Midbrain (tissue), 1 donor: ENCODE measurements around the gene IFT20.
"Not testable (repeated sequence)": the region's sequence is repeated elsewhere in the genome, so short reads cannot be mapped to it uniquely, and the experiment has no call there.

Experiments
- DNase-seq: peaks from one replicate; lab custom pipeline; 2025; lab: John Stamatoyannopoulos, UW

Gene IFT20

DNA sequence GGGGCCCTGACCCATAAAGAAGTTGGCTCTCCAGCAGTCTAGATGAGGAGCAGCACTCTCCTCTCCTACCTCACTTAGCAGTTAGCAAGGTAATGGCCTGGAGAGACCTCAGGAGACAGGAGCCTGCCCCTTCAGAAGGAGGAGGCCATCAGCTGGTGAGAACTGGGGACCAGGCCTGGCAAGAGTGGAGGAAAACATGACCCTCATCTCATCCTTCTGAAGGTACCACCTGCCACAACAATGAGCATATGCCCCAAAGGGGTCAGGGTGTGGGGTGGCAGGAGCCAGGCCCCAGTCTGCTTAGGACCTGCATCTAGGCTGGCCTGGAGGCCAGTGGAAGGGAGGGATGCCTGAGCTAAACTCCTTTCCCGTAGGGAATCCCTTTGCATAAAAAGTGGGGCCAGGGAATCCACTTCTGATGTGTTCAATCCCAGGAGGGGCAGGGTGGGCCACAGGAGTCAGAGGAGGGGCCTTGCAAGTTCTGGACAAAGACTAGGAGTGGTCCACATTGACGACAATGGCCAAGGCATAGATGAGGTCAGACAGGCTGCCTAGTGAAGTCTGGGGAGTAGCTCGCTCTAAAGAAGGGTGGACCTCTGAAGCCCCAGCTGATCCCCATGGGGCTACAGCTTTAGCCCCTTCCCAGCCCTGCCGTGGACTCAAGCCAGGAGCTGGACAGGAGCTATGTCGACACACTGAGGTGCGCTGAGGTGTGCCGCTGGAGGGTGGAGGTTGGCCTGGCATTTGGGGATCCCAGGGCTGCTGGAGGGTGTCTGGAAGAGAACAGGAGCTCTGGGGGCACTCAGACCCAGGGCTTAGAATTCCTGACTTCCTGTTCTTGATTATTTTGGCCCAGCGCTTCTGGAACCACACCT, 28.7 kb upstream of the IFT20 start:
- DNase-seq: no peak

GRCh38 chr17:28363186-28363585, 27.9 kb upstream of the IFT20 start:
- DNase-seq: no peak

DNA sequence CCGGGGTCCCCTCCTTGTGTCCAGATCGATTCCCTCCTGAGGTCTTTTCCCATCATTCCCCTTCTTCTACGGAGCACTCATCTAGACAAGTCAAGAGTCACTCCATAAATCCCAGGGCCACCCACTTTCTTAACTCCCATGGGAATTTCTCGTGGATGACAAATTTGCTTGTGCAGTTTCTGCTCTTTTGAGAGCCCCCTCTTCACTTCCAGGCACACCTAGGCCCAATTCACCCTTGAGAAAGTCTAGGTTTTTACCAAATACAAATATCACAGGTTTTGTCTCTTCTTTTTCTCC, 22.6 kb upstream of the IFT20 start:
- no peak for DNase-seq

DNA sequence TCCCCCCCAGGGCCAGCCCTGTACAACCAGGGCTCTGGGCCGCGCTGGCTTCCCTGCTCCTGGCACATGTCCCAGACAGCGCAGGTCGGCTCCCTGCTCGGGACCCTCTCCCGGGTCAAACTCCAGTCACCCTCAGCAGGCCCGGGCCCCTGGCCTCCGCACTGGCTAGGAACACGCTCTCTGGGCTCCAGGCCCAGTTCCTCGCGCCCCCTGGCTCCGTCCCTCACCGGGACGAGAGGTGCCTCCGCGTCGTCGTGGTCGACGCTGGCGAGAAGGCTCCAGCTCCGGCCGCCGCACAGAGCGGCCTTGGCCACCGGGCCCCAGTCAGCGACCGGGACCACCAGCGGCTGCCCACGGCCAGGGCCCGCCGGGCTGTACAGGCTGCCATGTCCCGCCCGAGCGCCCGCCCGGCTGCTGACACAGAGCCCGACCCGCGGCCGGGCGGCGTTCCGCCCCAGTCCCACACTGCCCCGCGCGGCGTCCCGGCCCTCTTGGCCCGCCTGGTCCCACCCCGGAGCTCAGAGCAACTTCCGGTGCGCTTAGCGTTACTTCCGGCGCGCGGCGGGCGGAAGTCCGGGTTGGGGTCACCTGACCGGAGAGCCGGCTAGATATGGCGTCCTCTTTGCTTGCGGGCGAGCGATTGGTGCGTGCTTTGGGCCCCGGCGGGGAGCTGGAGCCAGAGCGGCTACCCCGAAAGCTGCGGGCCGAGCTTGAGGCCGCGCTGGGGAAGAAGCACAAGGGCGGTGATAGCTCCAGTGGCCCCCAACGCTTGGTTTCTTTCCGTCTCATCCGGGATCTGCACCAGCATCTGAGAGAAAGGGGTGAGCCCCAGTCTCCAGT, 22.0 kb upstream of the IFT20 start, which contains the start of gene POLDIP2:
Gene POLDIP2 (minus strand): TSS at position 467 of the 840 bp plus-strand sequence. CDS start 79 bp downstream, at position 388.
- peak; percentile 97 for DNase-seq

- DNase-seq: no peak
These were observed 15.0 kb upstream of the IFT20 start for GRCh38 chr17:28350271-28350670.

GRCh38 chr17:28348979-28349378, 13.7 kb upstream of the IFT20 start:
- no peak for DNase-seq

GRCh38 chr17:28347261-28347891, 12.1 kb upstream of the IFT20 start:
- DNase-seq: no peak

GRCh38 chr17:28346746-28347246, 11.5 kb upstream of the IFT20 start:
- no peak for DNase-seq

- DNase-seq: no peak
These were observed 10.9 kb upstream of the IFT20 start for GRCh38 chr17:28346199-28346580.

- DNase-seq: no peak
These were observed 10.3 kb upstream of the IFT20 start for GRCh38 chr17:28345419-28346198.

DNA sequence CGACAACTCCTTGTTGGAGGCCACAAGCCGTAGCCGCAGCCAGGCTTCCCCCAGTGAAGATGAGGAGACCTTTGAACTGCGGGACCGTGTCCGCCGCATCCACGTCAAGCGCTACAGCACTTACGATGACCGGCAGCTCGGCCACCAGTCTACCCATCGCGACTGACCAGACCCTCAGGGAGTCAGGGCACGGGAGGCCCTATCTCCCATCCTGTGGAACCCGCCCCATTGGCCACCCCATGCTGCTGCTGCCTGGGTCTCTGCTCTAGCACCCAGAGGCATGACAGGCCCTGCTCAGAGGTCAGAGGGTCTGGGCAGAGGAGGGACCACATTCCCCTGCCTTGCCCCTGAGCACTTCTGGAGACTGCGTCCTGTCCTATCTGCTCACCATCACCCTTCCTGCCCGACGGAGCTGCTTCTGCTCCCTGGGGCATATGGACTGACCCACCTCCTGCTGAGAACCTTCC, 9.2 kb upstream of the IFT20 start:
- DNase-seq: no peak

DNA sequence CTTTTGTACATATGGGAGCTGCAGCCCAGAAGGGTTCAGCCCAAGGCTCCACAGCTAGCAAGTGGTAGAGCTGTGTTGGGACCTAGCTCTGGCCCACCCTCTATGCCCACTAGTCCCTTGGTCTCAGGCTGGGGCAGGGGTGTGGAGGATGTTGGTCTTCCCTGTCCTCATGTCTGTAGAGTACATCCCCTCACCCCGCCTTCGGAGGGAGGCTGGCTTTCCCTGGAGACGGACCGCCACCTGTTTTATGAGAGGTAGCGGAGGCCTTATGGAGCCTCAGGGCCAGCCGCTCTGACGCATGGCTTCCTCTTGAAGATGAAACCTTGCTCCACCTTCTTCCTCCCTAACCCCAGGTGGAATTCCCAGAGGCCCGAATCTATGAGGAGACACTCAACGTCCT, 8.7 kb upstream of the IFT20 start:
- DNase-seq: no peak

DNA sequence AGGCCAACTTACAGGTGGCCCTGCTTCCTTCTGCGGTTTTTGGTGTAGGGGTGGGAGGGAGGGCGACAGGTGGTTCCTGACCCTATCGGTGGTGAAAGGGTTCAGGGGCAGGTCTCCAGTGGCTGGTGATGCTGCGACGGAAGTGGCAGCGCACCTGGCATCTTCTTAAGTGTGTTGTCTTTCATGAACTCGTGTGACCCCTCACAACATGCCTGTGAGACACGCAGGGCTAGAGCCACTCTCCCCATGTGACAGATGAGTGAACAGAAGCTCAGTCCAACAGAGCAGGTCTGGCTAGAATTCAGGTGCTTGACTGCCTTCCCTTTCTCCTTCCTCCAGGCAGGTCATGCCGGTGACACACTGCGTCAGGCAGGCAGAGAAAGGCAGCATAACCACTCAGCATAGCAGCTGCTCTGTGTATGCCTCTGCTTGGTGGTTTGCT, 8.2 kb upstream of the IFT20 start:
- DNase-seq: no peak

- DNase-seq: no peak
These were observed 7.0 kb upstream of the IFT20 start for GRCh38 chr17:28342313-28342712.

GRCh38 chr17:28341516-28341915, 6.2 kb upstream of the IFT20 start:
- no peak for DNase-seq

GRCh38 chr17:28340374-28340773, 5.1 kb upstream of the IFT20 start:
- no peak for DNase-seq

DNA sequence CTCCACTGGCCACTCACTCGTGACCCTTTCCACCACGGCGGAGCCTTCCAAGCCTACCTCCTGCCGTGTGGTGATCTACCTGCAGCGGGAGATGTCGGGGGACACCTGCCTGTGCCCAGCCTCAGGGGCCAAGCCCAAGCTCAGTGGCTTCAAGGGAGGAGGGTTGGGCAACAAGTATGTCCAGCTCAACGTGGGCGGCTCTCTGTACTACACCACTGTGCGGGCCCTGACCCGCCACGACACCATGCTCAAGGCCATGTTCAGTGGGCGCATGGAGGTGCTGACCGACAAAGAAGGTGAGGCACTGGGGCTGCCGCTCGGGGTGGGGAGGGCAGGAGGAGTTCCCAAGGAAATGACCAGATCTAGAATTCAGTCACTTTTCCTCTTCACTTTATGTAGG, 4.2 kb upstream of the IFT20 start:
- DNase-seq: no peak

GRCh38 chr17:28338769-28339212, 3.5 kb upstream of the IFT20 start:
- DNase-seq: not testable (repeated sequence)

DNA sequence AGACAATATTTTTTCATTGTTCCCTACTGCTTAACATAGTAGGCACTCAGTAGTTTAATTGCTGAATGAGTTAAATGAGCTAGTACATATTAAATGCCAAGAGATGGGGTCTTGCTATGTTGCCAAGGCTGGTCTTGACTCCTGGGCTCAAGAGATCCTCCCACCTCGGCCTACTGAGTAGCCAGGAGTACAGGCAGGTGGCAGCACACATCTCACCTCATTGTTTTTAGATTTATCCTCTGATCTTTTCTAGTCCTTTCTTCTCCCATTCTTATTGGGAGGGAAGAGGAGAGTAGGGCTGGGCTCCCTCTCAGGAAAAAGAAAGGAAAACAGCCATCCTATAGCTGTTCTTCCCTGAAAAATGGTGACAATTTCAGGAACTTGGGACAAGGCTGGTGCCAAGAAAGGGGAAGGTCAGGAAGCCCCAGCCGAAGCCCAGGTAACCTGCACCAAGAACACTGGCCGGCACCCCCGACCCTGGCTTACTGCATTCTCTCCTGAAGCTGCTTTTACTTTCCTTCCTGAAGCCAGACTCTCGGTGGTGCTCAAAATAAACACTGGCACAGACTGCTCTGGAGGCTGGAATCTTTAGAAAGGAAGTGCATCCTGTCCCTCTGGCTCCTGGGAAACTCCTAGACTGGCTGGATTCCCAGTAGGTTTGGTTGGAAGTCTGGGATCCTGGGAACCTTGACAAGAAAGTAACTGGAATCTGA, 2.9 kb upstream of the IFT20 start:
- no peak for DNase-seq

DNA sequence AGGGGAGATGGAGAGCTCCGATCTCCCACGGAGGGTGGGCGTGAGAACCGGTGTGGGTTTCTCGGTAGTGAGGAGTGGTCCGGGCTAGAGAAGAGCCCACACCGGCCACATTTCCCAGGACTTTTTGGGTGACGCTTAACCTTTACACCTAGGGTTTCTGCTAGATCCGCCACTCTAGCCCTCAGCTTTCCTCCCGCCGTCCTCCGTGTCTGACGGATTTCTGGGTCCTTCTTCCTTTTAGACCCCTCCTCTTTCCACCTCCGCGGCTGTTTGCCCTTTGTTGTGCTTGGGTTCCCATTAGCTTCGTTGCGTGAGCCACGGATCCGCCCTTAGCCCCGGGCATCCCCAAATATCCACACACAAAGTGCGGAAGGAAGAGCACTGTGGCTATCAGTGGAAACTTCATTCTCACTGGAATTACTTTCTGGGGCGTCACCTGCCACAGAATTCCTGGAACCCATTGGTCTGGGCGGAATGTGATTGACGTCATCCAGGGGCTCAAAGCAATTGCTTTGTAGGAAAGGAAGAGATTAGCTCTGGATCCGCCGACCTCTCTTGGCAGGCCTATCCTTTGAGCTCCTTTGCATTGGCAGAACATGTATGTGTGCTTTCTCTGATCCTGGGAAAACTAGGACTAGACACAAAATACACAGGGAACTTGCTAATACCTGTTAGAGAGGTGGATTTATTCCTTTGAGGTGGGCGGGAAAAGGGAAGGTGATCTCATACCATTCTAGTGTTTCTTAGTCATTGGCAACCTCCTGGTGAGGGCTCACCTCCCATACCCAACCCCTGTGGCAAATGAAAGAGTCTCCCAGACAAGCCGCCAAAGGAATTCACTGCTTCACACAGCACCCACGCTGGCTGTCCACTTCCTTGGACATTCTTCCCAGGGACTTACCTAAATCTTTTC, 943 bp upstream of the IFT20 start:
- DNase-seq: peak; percentile 9
